ENCODE results near the gene SLC17A7. TPM values are rescaled to one million over a fixed set of nuclear protein-coding genes. Genes with fewer than 3 reads are reported as not detected.

SLC17A7 gene
- total and polyA plus RNA-seq, 9 of the 15 experiments (the other 6 are each of a cell fraction or from before 2014, with no cell fraction given): 1.1 to 15.7 (median 2.4) TPM

DNA sequence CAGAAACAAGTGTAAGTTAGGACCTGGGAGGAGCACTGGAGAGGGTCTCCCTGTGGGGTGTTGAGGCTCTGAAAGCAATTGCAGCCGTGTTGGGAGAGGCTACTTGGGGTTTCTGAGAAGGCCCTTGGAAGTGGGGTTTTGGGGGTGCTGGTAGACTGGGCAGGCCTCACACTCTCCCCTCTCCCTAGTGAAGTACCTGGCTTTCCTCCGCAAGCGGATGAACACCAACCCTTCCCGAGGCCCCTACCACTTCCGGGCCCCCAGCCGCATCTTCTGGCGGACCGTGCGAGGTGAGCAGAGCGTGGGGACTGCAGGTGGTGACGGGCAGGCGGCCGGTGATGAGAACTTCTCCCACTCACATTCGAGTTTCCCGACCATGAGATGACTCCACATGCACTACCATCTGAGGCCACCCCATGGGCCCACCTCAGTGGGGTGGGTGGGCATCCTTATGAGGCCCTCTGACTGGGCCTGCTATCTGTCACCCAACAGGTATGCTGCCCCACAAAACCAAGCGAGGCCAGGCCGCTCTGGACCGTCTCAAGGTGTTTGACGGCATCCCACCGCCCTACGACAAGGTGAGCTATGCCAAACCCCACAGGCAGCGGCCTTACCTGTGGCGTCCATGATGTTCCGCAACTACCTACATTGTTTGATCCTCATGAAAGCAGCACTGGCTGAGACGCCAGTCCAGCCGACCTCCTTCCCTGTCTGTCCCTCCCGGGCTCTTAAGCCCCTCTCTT is 49.1 kb upstream of the SLC17A7 start (continued):
- TF ChIP-seq ILF3 (IDR thresholded peaks at IDR 0.05; ENCODE audit: borderline replicate concordance): 0 out of 2 replicates have a peak, but pooled peaks have one; percentile 51
- TF ChIP-seq SNRNP70 (optimal IDR thresholded peaks at IDR 0.05; ENCODE audit: low read depth, low read length): peak; percentile 81
- TF ChIP-seq CHD2 (IDR thresholded peaks at IDR 0.05; ENCODE audit: low read depth, low read length): no peak
- no peak for TF ChIP-seq RNF2 (IDR thresholded peaks at IDR 0.05)
- no peak for TF ChIP-seq ZBTB9 (CRISPR knock-in tag; IDR thresholded peaks at IDR 0.05)
- TF ChIP-seq MECOM (CRISPR knock-in tag; IDR thresholded peaks at IDR 0.05): no peak
- TF ChIP-seq ZNF224 (CRISPR knock-in tag; IDR thresholded peaks at IDR 0.05): no peak
- no peak for TF ChIP-seq PCBP2 (IDR thresholded peaks at IDR 0.05; ENCODE audit: low read depth, low read length, poor library complexity, severe bottlenecking)
- no peak for TF ChIP-seq FOXP1 (CRISPR knock-in tag; IDR thresholded peaks at IDR 0.05)
- no peak for TF ChIP-seq EHMT2 (IDR thresholded peaks at IDR 0.05)
- no peak for TF ChIP-seq NCOA2 (IDR thresholded peaks at IDR 0.05; ENCODE audit: partially characterized antibody in 2 of 2)
- TF ChIP-seq NRF1 (conservative IDR thresholded peaks at IDR 0.05 in 1 of 2, IDR thresholded peaks at IDR 0.05 in 1 of 2): no peak
- no peak for TF ChIP-seq SRSF3 (IDR thresholded peaks at IDR 0.05; ENCODE audit: insufficient read depth, low read length)
- no peak for TF ChIP-seq SNAPC5 (CRISPR knock-in tag; IDR thresholded peaks at IDR 0.05)
- TF ChIP-seq NR4A1 (CRISPR knock-in tag; IDR thresholded peaks at IDR 0.05): no peak
- no peak for TF ChIP-seq NR4A1 (tag; IDR thresholded peaks at IDR 0.05)
- peak; percentile 46 for TF ChIP-seq ZBTB33 (CRISPR knock-in tag; IDR thresholded peaks at IDR 0.05)
- TF ChIP-seq HNRNPLL (IDR thresholded peaks at IDR 0.05; ENCODE audit: low read depth, low read length, poor library complexity, severe bottlenecking): no peak
- peak; percentile 71 for TF ChIP-seq POLR2G (IDR thresholded peaks at IDR 0.05; ENCODE audit: low read depth, low read length)
- no peak for TF ChIP-seq HDGF (IDR thresholded peaks at IDR 0.05)
- TF ChIP-seq, protein P1, sequence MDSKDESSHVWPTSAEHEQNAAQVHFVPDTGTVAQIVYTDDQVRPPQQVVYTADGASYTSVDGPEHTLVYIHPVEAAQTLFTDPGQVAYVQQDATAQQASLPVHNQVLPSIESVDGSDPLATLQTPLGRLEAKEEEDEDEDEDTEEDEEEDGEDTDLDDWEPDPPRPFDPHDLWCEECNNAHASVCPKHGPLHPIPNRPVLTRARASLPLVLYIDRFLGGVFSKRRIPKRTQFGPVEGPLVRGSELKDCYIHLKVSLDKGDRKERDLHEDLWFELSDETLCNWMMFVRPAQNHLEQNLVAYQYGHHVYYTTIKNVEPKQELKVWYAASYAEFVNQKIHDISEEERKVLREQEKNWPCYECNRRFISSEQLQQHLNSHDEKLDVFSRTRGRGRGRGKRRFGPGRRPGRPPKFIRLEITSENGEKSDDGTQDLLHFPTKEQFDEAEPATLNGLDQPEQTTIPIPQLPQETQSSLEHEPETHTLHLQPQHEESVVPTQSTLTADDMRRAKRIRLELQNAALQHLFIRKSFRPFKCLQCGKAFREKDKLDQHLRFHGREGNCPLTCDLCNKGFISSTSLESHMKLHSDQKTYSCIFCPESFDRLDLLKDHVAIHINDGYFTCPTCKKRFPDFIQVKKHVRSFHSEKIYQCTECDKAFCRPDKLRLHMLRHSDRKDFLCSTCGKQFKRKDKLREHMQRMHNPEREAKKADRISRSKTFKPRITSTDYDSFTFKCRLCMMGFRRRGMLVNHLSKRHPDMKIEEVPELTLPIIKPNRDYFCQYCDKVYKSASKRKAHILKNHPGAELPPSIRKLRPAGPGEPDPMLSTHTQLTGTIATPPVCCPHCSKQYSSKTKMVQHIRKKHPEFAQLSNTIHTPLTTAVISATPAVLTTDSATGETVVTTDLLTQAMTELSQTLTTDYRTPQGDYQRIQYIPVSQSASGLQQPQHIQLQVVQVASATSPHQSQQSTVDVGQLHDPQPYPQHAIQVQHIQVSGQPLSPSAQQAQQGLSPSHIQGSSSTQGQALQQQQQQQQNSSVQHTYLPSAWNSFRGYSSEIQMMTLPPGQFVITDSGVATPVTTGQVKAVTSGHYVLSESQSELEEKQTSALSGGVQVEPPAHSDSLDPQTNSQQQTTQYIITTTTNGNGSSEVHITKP (IDR thresholded peaks at IDR 0.05; ENCODE audit: partially characterized antibody): no peak
